ENCODE results near the gene DDX50. TPM values are rescaled to one million over a fixed set of nuclear protein-coding genes. Genes with fewer than 3 reads are reported as not detected.
"Not testable (repeated sequence)": the region's sequence is repeated elsewhere in the genome, so short reads cannot be mapped to it uniquely, and the experiment has no call there.

The DDX50 gene
- 10 to 100 TPM; 68.8 to 71.9 TPM for total RNA-seq

GRCh38 chr10:68901105-68901927, at the start of gene DDX50:
TSS of gene DDX50 (plus strand) at chr10:68901315. CDS start at chr10:68901385, 70 bp downstream.
- ChIA-PET POLR2A (interaction anchor here (0.7 to 2.5 kb wide), 5 partner anchors 55 to 569 kb away, joined by 3 to 15 read pairs (median 4); partner anchors contain the start of genes DDX21, HNRNPH3 and PBLD), CTCF (interaction anchor here (0.6 to 2.8 kb wide), 3 partner anchors 55 to 495 kb away, joined by 3 to 13 read pairs (median 3); partner anchors contain the start of genes DDX21 and RUFY2)
- Mint-ChIP-seq H3K27ac (peak within 1 kb of the TSS; percentile 97), H3K4me1 (ENCODE audit: low read depth) (peaks cover 46% of the 10 kb centered on the region), H3K4me3 (peak within 1 kb of the TSS; percentile 95), H3K9me3 (no peaks in the 10 kb centered on the region), H3K36me3 (peaks cover 18% of the 10 kb centered on the region), H3K27me3 (no peaks in the 10 kb centered on the region)
- DNase-seq: peak; percentile 98
- intact Hi-C loops (cut with micrococcal nuclease): loop anchor here (1.0 to 2.0 kb wide), 8 partner anchors 31 to 569 kb away; partner anchors contain the start of genes CCAR1, DDX21, DNA2 and HNRNPH3

- Mint-ChIP-seq H3K9me3 (peaks cover 20% of the 10 kb centered on the region), H3K27ac (no peak overlapping the region), H3K27me3 (no peaks in the 10 kb centered on the region), H3K4me1 (ENCODE audit: low read depth) (no peaks in the 10 kb centered on the region), H3K36me3 (peaks cover 1% of the 10 kb centered on the region), H3K4me3 (no peak overlapping the region)
- ChIA-PET CTCF (no interaction called here), POLR2A (interaction anchor here (0.6 kb wide), 1 partner anchor 303 kb away, joined by 3 read pairs; no protein-coding TSS in a partner anchor)
- intact Hi-C loops (cut with micrococcal nuclease): no loop called here
- no peak for DNase-seq
Measured at GRCh38 chr10:68856352-68856751, 44.8 kb upstream of the DDX50 start.

- DNase-seq: no peak
- POLR2A ChIA-PET: no interaction called here
- H3K9me3 Mint-ChIP-seq: peaks cover 27% of the 10 kb centered on the region
- peaks cover 1% of the 10 kb centered on the region for H3K36me3 Mint-ChIP-seq
- H3K27me3 Mint-ChIP-seq: no peaks in the 10 kb centered on the region
- H3K4me1 Mint-ChIP-seq (ENCODE audit: low read depth): no peaks in the 10 kb centered on the region
- H3K27ac Mint-ChIP-seq: no peak overlapping the region
- no peak overlapping the region for H3K4me3 Mint-ChIP-seq
- intact Hi-C loops (cut with micrococcal nuclease): no loop called here
- CTCF ChIA-PET: no interaction called here
Measured at GRCh38 chr10:68857005-68857404, 44.1 kb upstream of the DDX50 start.

GRCh38 chr10:68861253-68861652, 39.9 kb upstream of the DDX50 start:
- Mint-ChIP-seq H3K9me3 (peaks cover 37% of the 10 kb centered on the region), H3K4me3 (no peak overlapping the region), H3K4me1 (ENCODE audit: low read depth) (no peaks in the 10 kb centered on the region), H3K27me3 (no peaks in the 10 kb centered on the region), H3K27ac (no peak overlapping the region), H3K36me3 (peaks cover 1% of the 10 kb centered on the region)
- ChIA-PET POLR2A (interaction anchor here (0.6 kb wide), 1 partner anchor 223 kb away, joined by 3 read pairs; no protein-coding TSS in a partner anchor), CTCF (no interaction called here)
- no peak for DNase-seq
- intact Hi-C loops (cut with micrococcal nuclease): no loop called here

- no peak overlapping the region for H3K4me3 Mint-ChIP-seq
- H3K4me1 Mint-ChIP-seq (ENCODE audit: low read depth): no peaks in the 10 kb centered on the region
- no peak overlapping the region for H3K27ac Mint-ChIP-seq
- intact Hi-C loops (cut with micrococcal nuclease): no loop called here
- ChIA-PET POLR2A (no interaction called here), CTCF (no interaction called here)
- H3K9me3 Mint-ChIP-seq: peaks cover 34% of the 10 kb centered on the region
- H3K36me3 Mint-ChIP-seq: peaks cover 1% of the 10 kb centered on the region
- no peak for DNase-seq
- no peaks in the 10 kb centered on the region for H3K27me3 Mint-ChIP-seq
Measured at GRCh38 chr10:68864611-68865010, 36.5 kb upstream of the DDX50 start.

GRCh38 chr10:68868173-68868572, 32.9 kb upstream of the DDX50 start:
- H3K36me3 Mint-ChIP-seq; intact Hi-C loops (cut with micrococcal nuclease); DNase-seq; H3K9me3 Mint-ChIP-seq; H3K27me3 Mint-ChIP-seq; H3K27ac Mint-ChIP-seq; H3K4me1 Mint-ChIP-seq (ENCODE audit: low read depth); H3K4me3 Mint-ChIP-seq; CTCF ChIA-PET; POLR2A ChIA-PET: not testable (repeated sequence)

- no peaks in the 10 kb centered on the region for H3K27me3 Mint-ChIP-seq
- H3K27ac Mint-ChIP-seq: no peak overlapping the region
- peaks cover 2% of the 10 kb centered on the region for H3K9me3 Mint-ChIP-seq
- POLR2A ChIA-PET: no interaction called here
- DNase-seq: no peak
- intact Hi-C loops (cut with micrococcal nuclease): loop anchor here (1.0 kb wide), 1 partner anchor 32 kb away; the partner anchor contains the start of gene DDX50
- H3K36me3 Mint-ChIP-seq: no peaks in the 10 kb centered on the region
- CTCF ChIA-PET: no interaction called here
- peaks cover 9% of the 10 kb centered on the region for H3K4me1 Mint-ChIP-seq (ENCODE audit: low read depth)
- no peak overlapping the region for H3K4me3 Mint-ChIP-seq
Measured at GRCh38 chr10:68869623-68870022, 31.5 kb upstream of the DDX50 start.

- H3K9me3 Mint-ChIP-seq: peaks cover 2% of the 10 kb centered on the region
- ChIA-PET CTCF (interaction anchor here (0.5 kb wide), 1 partner anchor 759 kb away, joined by 3 read pairs; no protein-coding TSS in a partner anchor), POLR2A (no interaction called here)
- H3K27ac Mint-ChIP-seq: no peak overlapping the region
- H3K36me3 Mint-ChIP-seq: no peaks in the 10 kb centered on the region
- peaks cover 9% of the 10 kb centered on the region for H3K4me1 Mint-ChIP-seq (ENCODE audit: low read depth)
- H3K4me3 Mint-ChIP-seq: no peak overlapping the region
- intact Hi-C loops (cut with micrococcal nuclease): loop anchor here (1.0 kb wide), 1 partner anchor 31 kb away; the partner anchor contains the start of gene DDX50
- H3K27me3 Mint-ChIP-seq: no peaks in the 10 kb centered on the region
- DNase-seq: no peak
Measured at GRCh38 chr10:68870061-68870460, 31.1 kb upstream of the DDX50 start.

GRCh38 chr10:68870545-68871104, 30.5 kb upstream of the DDX50 start:
- ChIA-PET POLR2A (no interaction called here), CTCF (interaction anchor here (0.5 kb wide), 1 partner anchor 759 kb away, joined by 3 read pairs; no protein-coding TSS in a partner anchor)
- DNase-seq: peak; percentile 40
- H3K9me3 Mint-ChIP-seq: peaks cover 2% of the 10 kb centered on the region
- H3K4me3 Mint-ChIP-seq: no peak overlapping the region
- peaks cover 9% of the 10 kb centered on the region for H3K4me1 Mint-ChIP-seq (ENCODE audit: low read depth)
- H3K36me3 Mint-ChIP-seq: no peaks in the 10 kb centered on the region
- no peak overlapping the region for H3K27ac Mint-ChIP-seq
- intact Hi-C loops (cut with micrococcal nuclease): loop anchor here (1.0 kb wide), 1 partner anchor 31 kb away; the partner anchor contains the start of gene DDX50
- no peaks in the 10 kb centered on the region for H3K27me3 Mint-ChIP-seq

GRCh38 chr10:68871105-68871711, 29.9 kb upstream of the DDX50 start:
- peak; percentile 11 for DNase-seq
- peaks cover 2% of the 10 kb centered on the region for H3K9me3 Mint-ChIP-seq
- H3K4me3 Mint-ChIP-seq: no peak overlapping the region
- peaks cover 9% of the 10 kb centered on the region for H3K4me1 Mint-ChIP-seq (ENCODE audit: low read depth)
- POLR2A ChIA-PET: no interaction called here
- H3K36me3 Mint-ChIP-seq: no peaks in the 10 kb centered on the region
- intact Hi-C loops (cut with micrococcal nuclease): no loop called here
- CTCF ChIA-PET: no interaction called here
- no peak overlapping the region for H3K27ac Mint-ChIP-seq
- no peaks in the 10 kb centered on the region for H3K27me3 Mint-ChIP-seq

- CTCF ChIA-PET: no interaction called here
Measured at GRCh38 chr10:68871731-68872342, 29.3 kb upstream of the DDX50 start.

More at GRCh38 chr10:68871731-68872342, 29.3 kb upstream of the DDX50 start:
- Mint-ChIP-seq H3K27me3 (no peaks in the 10 kb centered on the region), H3K27ac (no peak overlapping the region), H3K9me3 (peaks cover 2% of the 10 kb centered on the region), H3K4me1 (ENCODE audit: low read depth) (peaks cover 9% of the 10 kb centered on the region), H3K36me3 (no peaks in the 10 kb centered on the region), H3K4me3 (no peak overlapping the region)
- intact Hi-C loops (cut with micrococcal nuclease): no loop called here
- POLR2A ChIA-PET: no interaction called here
- no peak for DNase-seq

Data from activated CD4-positive, alpha-beta memory T cell treated with anti-CD3 and anti-CD28 coated beads for 36 hours (primary cell).